Esophagus squamous epithelium (tissue), 4 donors: ENCODE measurements around the gene CCDC51.

ENCODE experiments used
- CTCF ChIP-seq, 6 experiments: fragments of 450-650 bp in 4 of 6; fragments of 200-600 bp in 2 of 6; sonication (generic) in 2 of 6; IDR thresholded peaks; one replicate each; pipeline ENCODE4 v1.5.1; 2016 to 2019; ENCODE audit warnings: antibody characterized with exemption in 6 of 6, mild to moderate bottlenecking in 4 of 6, moderate library complexity in 4 of 6
- POLR2A ChIP-seq, 4 donors: fragments of 450-650 bp; IDR thresholded peaks; one replicate each; pipeline ENCODE4 v1.6.1; 2017; ENCODE audit warnings: antibody characterized with exemption in 4 of 4, mild to moderate bottlenecking in 4 of 4, moderate library complexity in 3 of 4

DNA sequence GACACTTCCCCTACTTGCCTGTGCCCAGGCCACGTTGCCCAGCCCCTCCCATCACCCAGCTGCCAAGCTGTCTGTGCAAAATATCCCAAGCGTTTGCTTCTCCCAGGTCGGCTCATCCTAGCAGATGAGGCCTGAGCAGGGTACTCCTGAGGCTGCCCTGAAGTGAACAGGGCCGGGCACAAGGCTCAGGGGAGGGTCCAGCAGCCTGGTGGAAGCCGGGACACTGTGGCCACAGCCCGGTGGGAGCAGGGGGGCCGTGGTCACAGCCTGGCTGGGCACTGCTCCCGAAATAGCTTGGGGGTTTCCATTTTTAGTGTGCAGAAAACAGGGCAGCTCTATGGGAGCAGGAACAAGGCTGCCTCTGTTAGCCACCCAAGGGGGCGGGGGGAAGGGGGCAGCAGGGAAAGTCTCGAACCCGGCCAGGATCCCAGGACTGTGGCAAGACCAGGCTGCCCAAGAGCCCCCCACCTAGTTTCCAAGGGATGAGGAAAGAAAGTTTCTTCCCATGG lies 13.5 kb downstream of the CCDC51 start:
- no peak for TF ChIP-seq POLR2A (IDR thresholded peaks at IDR 0.05)
- no peak for TF ChIP-seq CTCF (IDR thresholded peaks at IDR 0.05)
